Bone marrow (tissue), 2 donors: Measurements from ENCODE around the gene NPHS1.

ENCODE experiments used
- DNase-seq, 2 donors: peaks; one replicate each; lab custom pipeline; 2025; lab: John Stamatoyannopoulos, UW

Gene NPHS1

DNA sequence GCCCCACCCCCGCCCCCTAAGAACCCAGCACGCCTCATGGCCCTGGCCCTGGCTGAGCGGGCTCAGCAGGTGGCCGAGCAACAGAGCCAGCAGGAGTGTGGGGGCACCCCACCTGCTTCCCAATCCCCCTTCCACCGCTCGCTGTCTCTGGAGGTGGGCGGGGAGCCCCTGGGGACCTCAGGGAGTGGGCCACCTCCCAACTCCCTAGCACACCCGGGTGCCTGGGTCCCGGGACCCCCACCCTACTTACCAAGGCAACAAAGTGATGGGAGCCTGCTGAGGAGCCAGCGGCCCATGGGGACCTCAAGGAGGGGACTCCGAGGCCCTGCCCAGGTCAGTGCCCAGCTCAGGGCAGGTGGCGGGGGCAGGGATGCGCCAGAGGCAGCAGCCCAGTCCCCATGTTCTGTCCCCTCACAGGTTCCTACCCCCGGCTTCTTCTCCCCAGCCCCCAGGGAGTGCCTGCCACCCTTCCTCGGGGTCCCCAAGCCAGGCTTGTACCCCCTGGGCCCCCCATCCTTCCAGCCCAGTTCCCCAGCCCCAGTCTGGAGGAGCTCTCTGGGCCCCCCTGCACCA lies 65.0 kb downstream of the NPHS1 start:
- no peak for DNase-seq

- DNase-seq, result no peak
Measured at GRCh38 chr19:35786299-35787160, 65.8 kb downstream of the NPHS1 start.

DNA sequence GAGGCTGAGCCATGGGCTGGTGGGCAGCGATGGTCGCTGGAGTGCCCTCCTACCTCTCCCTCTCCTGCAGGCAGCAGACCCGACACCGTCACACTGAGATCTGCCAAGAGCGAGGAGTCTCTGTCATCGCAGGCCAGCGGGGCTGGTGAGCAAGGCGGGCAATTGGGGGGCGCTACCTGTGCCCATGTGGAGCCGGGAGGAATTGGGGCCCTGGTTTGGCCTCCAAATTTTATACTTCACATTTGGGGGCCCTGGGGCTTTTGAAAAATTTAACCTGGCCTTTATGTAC lies 67.0 kb downstream of the NPHS1 start:
- no peak for DNase-seq

GRCh38 chr19:35784503-35785338 lies 67.6 kb downstream of the NPHS1 start:
- DNase-seq, result no peak

GRCh38 chr19:35783469-35784434 lies 68.6 kb downstream of the NPHS1 start:
- DNase-seq, result no peak

GRCh38 chr19:35782589-35782988 lies 69.7 kb downstream of the NPHS1 start:
- no peak for DNase-seq

DNA sequence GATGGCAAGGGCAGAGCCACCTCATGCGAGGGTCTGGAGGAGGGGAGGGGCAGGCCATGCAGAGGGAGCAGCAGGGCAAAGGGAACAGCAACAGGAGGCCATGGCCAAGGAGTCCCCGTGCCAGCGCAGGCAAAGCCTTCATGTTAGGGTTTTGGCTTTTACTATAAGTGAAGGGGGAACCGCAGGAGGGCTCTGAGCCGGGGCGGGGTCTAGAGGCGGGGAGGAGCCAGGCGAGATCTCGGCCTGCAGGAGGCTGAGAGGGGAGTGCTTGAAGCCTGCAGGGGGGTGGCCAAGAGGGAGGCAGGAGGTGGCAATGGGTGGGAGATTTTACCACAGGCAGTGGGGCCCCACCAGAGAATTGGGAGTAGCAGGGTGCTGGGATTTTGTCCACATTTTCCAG lies 70.7 kb downstream of the NPHS1 start:
- DNase-seq, result no peak

GRCh38 chr19:35780717-35781116 lies 71.6 kb downstream of the NPHS1 start:
- no peak for DNase-seq

DNA sequence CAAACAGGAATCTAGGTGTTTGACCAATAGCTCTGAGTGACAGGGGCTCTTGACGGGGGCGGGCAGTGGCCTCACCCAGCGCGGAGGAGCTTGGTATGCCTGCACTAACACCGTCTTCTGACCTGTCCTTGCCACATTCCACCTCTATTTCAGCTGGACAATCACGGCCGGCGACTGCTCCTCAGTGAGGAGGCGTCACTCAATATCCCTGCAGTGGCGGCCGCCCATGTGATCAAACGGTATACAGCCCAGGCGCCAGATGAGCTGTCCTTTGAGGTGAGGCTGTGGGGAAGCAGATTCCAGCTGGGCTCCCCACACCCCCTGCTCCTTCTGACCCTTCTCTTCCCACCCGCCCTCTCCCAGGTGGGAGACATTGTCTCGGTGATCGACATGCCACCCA lies 72.2 kb downstream of the NPHS1 start:
- DNase-seq, result no peak

GRCh38 chr19:35779033-35779432 lies 73.3 kb downstream of the NPHS1 start:
- DNase-seq, result no peak

DNA sequence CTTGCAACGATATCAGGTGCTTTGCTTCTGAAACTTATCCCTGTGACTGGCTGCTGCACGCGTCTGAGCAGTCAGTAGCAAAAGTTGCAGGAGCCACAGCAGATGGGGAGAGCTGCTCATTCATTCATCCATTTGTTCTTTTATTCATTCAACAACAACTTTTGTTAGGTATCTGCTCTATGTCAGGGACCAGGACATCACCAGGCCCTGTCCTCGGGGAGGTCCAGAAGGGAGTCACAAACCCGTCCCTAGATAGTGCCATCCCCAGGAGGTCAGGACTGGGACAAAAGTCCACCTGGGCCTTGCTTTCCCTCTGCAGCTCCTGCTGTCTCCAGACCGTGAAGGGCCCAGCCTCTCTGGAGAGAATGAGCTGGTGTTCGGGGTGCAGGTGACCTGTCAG lies 74.3 kb downstream of the NPHS1 start:
- no peak for DNase-seq

- DNase-seq, result no peak
Measured at GRCh38 chr19:35777086-35777841, 75.0 kb downstream of the NPHS1 start.

DNA sequence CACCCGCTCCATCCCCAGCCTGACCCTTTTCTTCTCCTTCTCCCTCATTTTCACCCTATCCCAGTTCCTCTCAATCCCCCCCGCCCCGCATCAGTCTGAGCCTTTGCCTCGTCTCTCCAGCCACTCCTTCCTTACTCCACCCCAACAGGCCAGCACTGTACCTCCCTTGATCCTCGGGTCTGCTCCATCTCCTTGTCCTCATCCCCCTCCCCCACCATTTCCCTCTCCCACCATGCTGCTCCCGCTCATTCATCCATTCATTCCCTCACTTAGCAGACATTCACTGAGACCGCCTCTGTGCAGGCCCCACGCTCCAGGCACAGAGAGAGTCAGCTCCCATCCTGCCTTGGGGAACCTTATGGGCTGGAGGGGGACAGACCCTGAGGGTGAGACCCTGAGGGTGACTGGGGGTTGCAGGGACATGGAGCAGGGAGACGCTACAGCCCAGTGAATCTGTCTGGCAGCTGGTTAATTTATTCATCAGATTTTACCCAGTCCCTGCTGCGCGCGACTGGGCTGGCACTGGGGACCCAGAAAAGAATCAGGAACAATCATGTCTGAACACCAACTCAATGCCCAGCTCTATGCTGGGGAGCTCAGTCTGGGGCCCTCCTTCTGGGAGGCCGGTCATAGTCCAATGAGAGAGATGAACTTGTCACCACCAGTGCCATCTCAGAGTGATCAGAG lies 76.1 kb downstream of the NPHS1 start:
- no peak for DNase-seq
